ENCODE data around the gene RPS25. TPM values are rescaled to one million over a fixed set of nuclear protein-coding genes. Genes with fewer than 3 reads are reported as not detected.

Gene RPS25
- total and polyA plus RNA-seq, 2 experiments from 2014 or later: 1,103 to 1,239 TPM

DNA sequence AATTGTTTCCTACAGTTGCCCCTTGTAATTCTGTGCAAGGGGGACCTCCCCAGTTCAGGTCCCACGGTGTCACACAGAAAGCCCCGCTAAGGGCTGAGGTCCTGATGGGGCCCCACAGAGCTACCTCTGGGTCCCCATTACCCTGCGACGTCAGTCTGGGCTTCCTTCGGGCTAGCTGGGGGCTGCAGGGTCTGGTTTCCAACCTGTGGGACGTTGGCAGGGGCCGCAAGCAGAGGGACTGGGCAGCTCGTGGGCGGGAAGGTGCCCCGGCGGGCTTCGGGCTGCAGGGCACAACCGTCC, 11.8 kb upstream of the RPS25 start:
- in situ Hi-C loops (cut with MboI): no loop called here
- H3K27me3 ChIP-seq (replicated peaks; ENCODE audit: insufficient read depth): no peaks in the 10 kb centered on the region
- peak overlapping the region; percentile 76 for H3K9ac ChIP-seq
- 12 to 22% methylated on average over 9 to 13 of the region's 13 CpGs for WGBS, 2 experiments (ENCODE audit: low coverage in 1 of 2, low lambda C conversion rate in 2 of 2, missing lambda C conversion rate in 2 of 2)
- no peaks in the 10 kb centered on the region for H3K36me3 ChIP-seq (ENCODE audit: low read depth)
- H3K9me3 ChIP-seq (ENCODE audit: low read depth): no peaks in the 10 kb centered on the region
- peak overlapping the region; percentile 90 for H3K4me3 ChIP-seq
- no peaks in the 10 kb centered on the region for H4K20me1 ChIP-seq (ENCODE audit: insufficient read depth)
- TF ChIP-seq EZH2phosphoT487 (IDR thresholded peaks at IDR 0.05; ENCODE audit: insufficient read depth, low read depth): no peak
- no peak for TF ChIP-seq EZH2 (IDR thresholded peaks at IDR 0.05; ENCODE audit: insufficient read depth, poor library complexity, severe bottlenecking)
- no peaks in the 10 kb centered on the region for H3K79me2 ChIP-seq (ENCODE audit: insufficient read depth)
- peak overlapping the region; percentile 94 for H3K4me2 ChIP-seq (ENCODE audit: unreplicated experiment)
- H3K4me1 ChIP-seq (ENCODE audit: insufficient read depth): peaks cover 6% of the 10 kb centered on the region; the same call in 1 of the 2 replicates
- peak overlapping the region; percentile 98 for H2AFZ ChIP-seq
- no peaks in the 10 kb centered on the region for H3K9me2 ChIP-seq (ENCODE audit: insufficient read depth)
- H3K27ac ChIP-seq: no peak overlapping the region
- no peak for DNase-seq
- H3F3A ChIP-seq (ENCODE audit: insufficient read depth): no peaks in the 10 kb centered on the region

DNA sequence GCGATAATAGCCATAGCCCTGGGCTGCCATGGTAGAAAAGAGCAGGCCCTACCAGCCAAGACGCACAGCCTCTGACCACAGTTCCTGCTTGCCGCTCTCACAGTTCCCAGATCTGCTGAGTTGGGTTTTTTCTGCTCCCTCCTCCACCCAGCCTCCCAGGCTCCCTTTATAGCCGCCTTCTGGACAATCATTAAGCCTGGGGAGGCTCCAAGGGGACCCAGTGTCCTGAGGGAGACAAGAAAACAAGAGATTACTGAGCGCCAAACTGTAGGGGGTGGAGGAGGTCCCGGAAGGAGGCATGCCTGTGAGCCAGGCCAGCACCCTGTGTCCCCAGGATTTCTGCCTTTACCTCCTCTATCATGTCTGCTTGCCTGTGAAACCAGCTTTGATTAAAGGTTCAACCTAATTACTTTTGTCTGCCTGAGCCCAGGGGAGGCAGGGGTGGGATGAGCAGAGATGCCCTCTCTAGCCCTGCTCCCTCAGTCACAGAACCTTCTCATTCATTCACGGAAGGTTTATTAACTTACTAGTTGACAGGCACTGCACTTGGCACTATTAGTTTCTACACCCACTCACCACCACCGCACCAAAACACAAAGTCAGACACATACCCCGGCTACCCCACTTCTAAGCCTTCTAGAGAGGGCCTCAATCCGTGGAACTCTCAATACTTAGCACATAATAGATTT, 11.3 kb upstream of the RPS25 start:
- Histone ChIP-seq H3K4me3 (peak overlapping the region; percentile 90), H3K79me2 (ENCODE audit: insufficient read depth) (no peaks in the 10 kb centered on the region), H3K27me3 (replicated peaks; ENCODE audit: insufficient read depth) (no peaks in the 10 kb centered on the region), H3K4me1 (ENCODE audit: insufficient read depth) (peaks cover 6% of the 10 kb centered on the region; the same call in 1 of the 2 replicates), H2AFZ (peak overlapping the region; percentile 98), H3K27ac (no peak overlapping the region), H4K20me1 (ENCODE audit: insufficient read depth) (no peaks in the 10 kb centered on the region), H3K36me3 (ENCODE audit: low read depth) (no peaks in the 10 kb centered on the region), H3K4me2 (ENCODE audit: unreplicated experiment) (no peak overlapping the region), H3K9ac (peak overlapping the region; percentile 76), H3K9me2 (ENCODE audit: insufficient read depth) (no peaks in the 10 kb centered on the region), H3K9me3 (ENCODE audit: low read depth) (no peaks in the 10 kb centered on the region), H3F3A (ENCODE audit: insufficient read depth) (no peaks in the 10 kb centered on the region)
- DNase-seq: no peak
- TF ChIP-seq EZH2phosphoT487 (IDR thresholded peaks at IDR 0.05; ENCODE audit: insufficient read depth, low read depth) (no peak), EZH2 (IDR thresholded peaks at IDR 0.05; ENCODE audit: insufficient read depth, poor library complexity, severe bottlenecking) (no peak)
- 83 to 89% methylated on average over 10 of the region's 10 CpGs for WGBS, 2 experiments (ENCODE audit: low coverage in 1 of 2, low lambda C conversion rate in 2 of 2, missing lambda C conversion rate in 2 of 2)
- in situ Hi-C loops (cut with MboI): no loop called here

DNA sequence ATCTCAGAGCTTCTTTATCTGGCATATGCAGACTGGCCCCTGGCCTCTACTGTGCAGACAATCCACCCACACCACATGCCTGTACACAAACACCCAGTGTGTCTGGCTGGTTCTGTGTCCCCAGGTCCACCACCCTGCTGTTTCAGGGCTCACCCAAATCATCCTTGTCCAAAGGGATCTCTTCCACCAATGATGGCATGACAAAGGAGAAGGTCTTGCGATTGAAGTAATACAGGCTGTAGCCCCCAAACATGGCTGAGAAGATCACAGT, 10.9 kb upstream of the RPS25 start:
- no peak for TF ChIP-seq EZH2phosphoT487 (IDR thresholded peaks at IDR 0.05; ENCODE audit: insufficient read depth, low read depth)
- TF ChIP-seq EZH2 (IDR thresholded peaks at IDR 0.05; ENCODE audit: insufficient read depth, poor library complexity, severe bottlenecking): no peak
- Histone ChIP-seq H3K4me3 (no peak overlapping the region), H2AFZ (no peak overlapping the region), H3K27me3 (replicated peaks; ENCODE audit: insufficient read depth) (no peaks in the 10 kb centered on the region), H3K4me2 (ENCODE audit: unreplicated experiment) (no peak overlapping the region), H3K79me2 (ENCODE audit: insufficient read depth) (no peaks in the 10 kb centered on the region), H3K27ac (no peak overlapping the region), H3K9me2 (ENCODE audit: insufficient read depth) (no peaks in the 10 kb centered on the region), H3K9me3 (ENCODE audit: low read depth) (no peaks in the 10 kb centered on the region), H3K36me3 (ENCODE audit: low read depth) (no peaks in the 10 kb centered on the region), H3F3A (ENCODE audit: insufficient read depth) (peaks cover 1% of the 10 kb centered on the region; the same call in 1 of the 2 replicates), H3K4me1 (ENCODE audit: insufficient read depth) (peaks cover 6% of the 10 kb centered on the region; the same call in 1 of the 2 replicates), H4K20me1 (ENCODE audit: insufficient read depth) (no peaks in the 10 kb centered on the region), H3K9ac (no peak overlapping the region)
- in situ Hi-C loops (cut with MboI): no loop called here
- no peak for DNase-seq
- WGBS, 2 experiments (ENCODE audit: low coverage in 1 of 2, low lambda C conversion rate in 2 of 2, missing lambda C conversion rate in 2 of 2): 94 to 100% methylated on average over 1 of the region's 1 CpG

DNA sequence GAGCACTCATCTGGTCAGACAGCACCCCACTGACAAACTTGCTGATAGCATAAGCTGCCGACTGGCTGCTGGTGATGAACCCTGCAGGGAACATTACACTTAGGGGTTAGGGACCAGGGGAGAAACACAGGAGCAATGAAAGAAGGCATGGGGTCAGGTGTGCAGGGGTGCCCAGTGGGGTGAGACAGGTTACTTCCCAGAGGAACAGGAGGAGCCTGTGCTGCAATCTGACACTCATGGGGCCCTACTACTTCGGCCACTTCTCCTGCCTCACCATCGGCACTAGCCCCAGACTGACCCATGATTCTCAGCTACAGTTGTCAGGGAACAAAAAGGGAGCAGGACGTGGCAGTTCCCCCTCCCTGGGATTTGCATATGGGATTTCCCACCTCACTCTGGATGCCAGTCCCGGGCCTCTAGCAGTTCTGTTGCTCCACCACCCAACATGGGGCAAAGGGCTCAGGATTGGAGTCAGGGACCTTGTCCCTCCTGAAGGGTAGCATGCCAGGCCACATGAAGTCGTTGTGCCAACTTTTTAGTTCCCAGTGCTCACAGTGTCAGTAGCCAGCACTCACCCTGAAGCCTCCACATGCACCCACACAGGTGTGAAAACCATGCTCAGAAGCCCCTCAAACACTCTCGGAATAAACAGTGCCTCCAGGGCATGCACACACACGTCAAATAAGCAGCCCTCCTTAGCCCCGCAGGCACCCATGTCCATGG, 10.4 kb upstream of the RPS25 start:
- Histone ChIP-seq H3F3A (ENCODE audit: insufficient read depth) (peaks cover 4% of the 10 kb centered on the region; the same call in 1 of the 2 replicates), H3K4me1 (ENCODE audit: insufficient read depth) (peaks cover 6% of the 10 kb centered on the region; the same call in 1 of the 2 replicates), H3K4me2 (ENCODE audit: unreplicated experiment) (no peak overlapping the region), H3K36me3 (ENCODE audit: low read depth) (peaks cover 1% of the 10 kb centered on the region; the same call in 1 of the 2 replicates), H3K79me2 (ENCODE audit: insufficient read depth) (peaks cover under 1% of the 10 kb centered on the region; the same call in 1 of the 2 replicates), H3K27me3 (replicated peaks; ENCODE audit: insufficient read depth) (no peaks in the 10 kb centered on the region), H2AFZ (no peak overlapping the region), H4K20me1 (ENCODE audit: insufficient read depth) (no peaks in the 10 kb centered on the region), H3K9ac (no peak overlapping the region), H3K9me3 (ENCODE audit: low read depth) (no peaks in the 10 kb centered on the region), H3K4me3 (no peak overlapping the region), H3K9me2 (ENCODE audit: insufficient read depth) (no peaks in the 10 kb centered on the region), H3K27ac (no peak overlapping the region)
- TF ChIP-seq EZH2phosphoT487 (IDR thresholded peaks at IDR 0.05; ENCODE audit: insufficient read depth, low read depth) (no peak), EZH2 (IDR thresholded peaks at IDR 0.05; ENCODE audit: insufficient read depth, poor library complexity, severe bottlenecking) (no peak)
- in situ Hi-C loops (cut with MboI): no loop called here
- 82 to 86% methylated on average over 9 of the region's 9 CpGs for WGBS, 2 experiments (ENCODE audit: low coverage in 1 of 2, low lambda C conversion rate in 2 of 2, missing lambda C conversion rate in 2 of 2)
- no peak for DNase-seq

Data from GM23248 (cell line).